Measurements from ENCODE around the gene PHACTR2. TPM values are rescaled to one million over a fixed set of nuclear protein-coding genes. Genes with fewer than 3 reads are reported as not detected.
"Not testable (repeated sequence)": the region's sequence is repeated elsewhere in the genome, so short reads cannot be mapped to it uniquely, and the experiment has no call there.

The PHACTR2 gene
- polyA plus RNA-seq, 1 donor, result 28.1 TPM

DNA sequence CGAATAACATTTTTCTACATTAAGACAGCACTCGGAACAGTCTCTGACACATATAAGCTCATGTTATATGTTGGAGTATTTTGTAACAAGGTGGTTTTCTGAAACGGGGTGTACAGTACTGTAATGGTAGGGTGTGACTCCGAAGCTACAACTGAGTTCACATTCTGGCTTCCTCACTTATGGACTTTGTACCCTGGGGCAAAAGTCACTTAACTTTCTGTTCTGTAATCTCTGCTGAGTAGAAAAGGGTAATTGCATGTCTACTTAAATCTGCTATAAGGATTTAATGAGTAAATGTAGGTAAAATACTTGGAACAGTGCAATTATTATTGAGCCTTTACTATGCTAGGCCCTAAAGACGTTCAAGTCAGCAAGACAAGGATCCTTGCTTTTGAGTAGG is 160.6 kb downstream of the PHACTR2 start:
- DNase-seq, result peak; percentile 90 to 96
- 60% methylated on average over 1 of the region's 5 CpGs for WGBS (ENCODE audit: insufficient coverage, low lambda C conversion rate)
- no peaks in the 10 kb centered on the region for H3K36me3 ChIP-seq (ENCODE audit: control insufficient read depth, insufficient read depth, low read length)
- no peak overlapping the region for H3K4me3 ChIP-seq (ENCODE audit: low read length)
- peaks cover 16% of the 10 kb centered on the region for H3K4me1 ChIP-seq (ENCODE audit: control insufficient read depth, insufficient read depth, low read length)
- H3K27ac ChIP-seq (ENCODE audit: low read length), result peak overlapping the region; percentile 87
- H3K9me3 ChIP-seq (ENCODE audit: control insufficient read depth, low read depth, low read length), result no peaks in the 10 kb centered on the region
- no peaks in the 10 kb centered on the region for H3K27me3 ChIP-seq (ENCODE audit: control insufficient read depth, insufficient read depth, low read length)

DNA sequence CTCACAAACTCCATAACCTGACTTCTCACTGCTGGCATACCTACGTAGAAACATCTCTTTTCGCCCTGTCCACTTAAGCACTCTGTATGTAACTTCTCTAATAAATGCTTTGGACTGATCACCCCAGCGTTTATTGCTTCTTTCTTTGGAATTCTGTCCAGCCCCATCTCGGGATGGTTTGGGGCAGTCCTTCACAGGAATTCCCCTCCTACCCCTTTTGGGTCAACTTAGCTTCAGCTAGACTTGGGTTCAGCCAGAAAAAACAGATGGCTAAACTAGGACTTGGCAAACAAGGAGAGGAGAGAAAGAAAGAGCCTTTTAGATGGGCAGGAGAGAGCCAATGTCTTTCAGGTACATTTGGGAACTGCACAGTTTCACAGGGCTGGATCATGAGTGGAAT is 161.4 kb downstream of the PHACTR2 start:
- Histone ChIP-seq H3K4me1 (ENCODE audit: control insufficient read depth, insufficient read depth, low read length) (peaks cover 19% of the 10 kb centered on the region), H3K27me3 (ENCODE audit: control insufficient read depth, insufficient read depth, low read length) (no peaks in the 10 kb centered on the region), H3K9me3 (ENCODE audit: control insufficient read depth, low read depth, low read length) (no peaks in the 10 kb centered on the region), H3K36me3 (ENCODE audit: control insufficient read depth, insufficient read depth, low read length) (no peaks in the 10 kb centered on the region), H3K27ac (ENCODE audit: low read length) (peak overlapping the region; percentile 87), H3K4me3 (ENCODE audit: low read length) (no peak overlapping the region)
- 37% methylated on average over 2 of the region's 4 CpGs for WGBS (ENCODE audit: insufficient coverage, low lambda C conversion rate)
- DNase-seq, result no peak

DNA sequence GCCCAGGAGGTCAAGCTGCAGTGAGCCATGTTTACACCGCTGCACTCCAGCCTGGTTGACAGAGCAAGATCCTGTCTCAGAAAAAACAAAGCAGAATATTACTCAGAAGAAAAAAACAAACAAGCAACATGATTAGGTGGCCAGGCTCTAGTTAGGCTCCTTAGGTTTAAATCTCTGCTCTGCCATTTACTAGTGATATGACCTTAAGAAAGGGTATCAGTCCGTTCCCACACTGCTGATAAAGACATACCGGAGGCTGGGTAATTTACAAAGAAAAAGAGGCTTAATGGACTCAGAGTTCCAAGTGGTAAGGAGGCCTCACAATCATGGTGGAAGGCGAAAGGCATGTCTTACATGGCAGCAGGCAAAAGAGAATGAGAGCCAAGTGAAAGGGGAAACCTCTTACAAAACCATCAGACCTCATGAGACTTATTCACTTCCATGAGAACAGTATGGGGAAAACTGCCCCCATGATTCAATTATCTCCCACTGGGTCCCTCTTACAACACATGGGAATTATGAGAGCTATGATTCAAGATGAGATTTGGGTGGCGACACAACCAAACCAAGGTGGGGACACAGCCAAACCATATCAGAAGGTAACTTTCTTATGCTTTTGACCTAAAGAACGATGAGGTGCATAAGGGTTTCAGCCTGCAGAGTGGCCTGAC is 163.0 kb downstream of the PHACTR2 start:
- Histone ChIP-seq H3K4me1 (ENCODE audit: control insufficient read depth, insufficient read depth, low read length) (peaks cover 24% of the 10 kb centered on the region), H3K4me3 (ENCODE audit: low read length) (no peak overlapping the region), H3K27ac (ENCODE audit: low read length) (no peak overlapping the region), H3K27me3 (ENCODE audit: control insufficient read depth, insufficient read depth, low read length) (no peaks in the 10 kb centered on the region), H3K9me3 (ENCODE audit: control insufficient read depth, low read depth, low read length) (no peaks in the 10 kb centered on the region), H3K36me3 (ENCODE audit: control insufficient read depth, insufficient read depth, low read length) (peaks cover 10% of the 10 kb centered on the region)
- DNase-seq, result no peak
- 93% methylated on average over 2 of the region's 6 CpGs for WGBS (ENCODE audit: insufficient coverage, low lambda C conversion rate)

DNA sequence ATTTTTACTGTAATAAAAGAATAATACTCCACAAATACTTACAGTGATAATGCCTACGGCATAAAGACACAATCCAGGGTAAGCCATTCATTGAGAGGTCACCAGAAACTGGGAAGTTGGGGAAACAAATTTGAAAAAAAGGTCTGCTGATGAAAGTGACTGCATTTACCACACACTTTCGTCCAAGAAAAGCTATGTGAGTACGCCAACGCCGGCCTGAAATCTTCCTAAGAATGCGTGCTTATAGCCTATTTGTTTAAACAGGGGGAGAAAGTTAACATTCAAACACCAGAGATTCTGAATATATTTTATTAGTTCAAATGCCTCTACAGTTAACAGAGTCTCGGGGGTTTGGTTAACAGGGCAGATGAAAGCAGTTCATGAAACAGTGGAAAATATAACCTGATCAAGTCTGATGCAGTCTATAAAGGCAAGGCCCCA is 164.7 kb downstream of the PHACTR2 start:
- Histone ChIP-seq H3K4me3 (ENCODE audit: low read length) (peak overlapping the region; percentile 85), H3K36me3 (ENCODE audit: control insufficient read depth, insufficient read depth, low read length) (peaks cover 25% of the 10 kb centered on the region), H3K27ac (ENCODE audit: low read length) (peak overlapping the region; percentile 89), H3K27me3 (ENCODE audit: control insufficient read depth, insufficient read depth, low read length) (no peaks in the 10 kb centered on the region), H3K4me1 (ENCODE audit: control insufficient read depth, insufficient read depth, low read length) (peaks cover 24% of the 10 kb centered on the region), H3K9me3 (ENCODE audit: control insufficient read depth, low read depth, low read length) (no peaks in the 10 kb centered on the region)
- DNase-seq, result no peak
- WGBS (ENCODE audit: insufficient coverage, low lambda C conversion rate), result 6% methylated on average over 3 of the region's 7 CpGs

DNA sequence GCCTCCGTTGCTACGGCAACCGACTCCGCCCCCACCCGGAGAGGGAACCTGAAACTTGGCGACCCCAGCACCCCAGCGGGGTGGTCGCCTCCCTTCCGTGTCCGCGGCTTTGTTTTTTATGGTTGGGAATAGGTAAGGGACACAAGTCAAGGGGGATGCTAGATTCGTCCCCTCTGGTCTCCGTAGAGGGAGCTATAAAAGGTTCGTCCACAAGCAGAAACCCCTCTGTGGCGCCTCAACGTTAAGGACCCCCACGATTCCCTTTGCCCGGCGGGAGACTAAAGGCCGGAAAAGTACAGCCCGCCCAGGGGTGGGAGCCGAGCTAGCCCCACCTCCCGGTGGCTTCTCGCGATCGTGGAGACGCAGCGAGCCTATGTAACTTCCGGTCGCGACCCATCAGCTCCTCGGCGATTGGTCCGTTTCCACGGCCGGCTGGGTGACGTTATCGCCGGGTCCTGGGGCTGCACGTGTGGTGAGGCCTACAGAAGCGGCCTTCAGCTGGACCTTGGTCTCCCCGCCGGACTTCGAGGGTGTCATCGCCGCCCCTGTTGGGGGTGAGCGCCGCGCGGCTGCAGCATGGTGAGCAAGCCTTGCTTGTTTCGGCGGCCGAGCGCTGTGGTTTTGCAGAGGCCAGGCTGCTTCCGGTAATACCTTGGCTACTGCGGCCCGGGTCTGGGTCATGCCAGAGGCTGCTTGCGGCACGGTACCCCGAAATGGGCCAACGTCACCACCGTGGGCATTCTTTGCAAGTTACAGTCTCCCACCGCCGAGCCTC is 165.3 kb downstream of the PHACTR2 start, which contains the start of gene LTV1:
TSS of gene LTV1 (plus strand) at position 437 of the 775 bp plus-strand sequence. CDS start at position 577, 140 bp downstream.
- Histone ChIP-seq H3K4me3 (ENCODE audit: low read length) (peak within 1 kb of the TSS; percentile 85), H3K27me3 (ENCODE audit: control insufficient read depth, insufficient read depth, low read length) (no peaks in the 10 kb centered on the region), H3K4me1 (ENCODE audit: control insufficient read depth, insufficient read depth, low read length) (peaks cover 20% of the 10 kb centered on the region), H3K27ac (ENCODE audit: low read length) (peak within 1 kb of the TSS; percentile 89), H3K36me3 (ENCODE audit: control insufficient read depth, insufficient read depth, low read length) (peaks cover 27% of the 10 kb centered on the region), H3K9me3 (ENCODE audit: control insufficient read depth, low read depth, low read length) (no peaks in the 10 kb centered on the region)
- no CpG with 5 or more reads among the region's 64 CpGs for WGBS (ENCODE audit: insufficient coverage, low lambda C conversion rate)
- DNase-seq, result peak; percentile 97 to 98

DNA sequence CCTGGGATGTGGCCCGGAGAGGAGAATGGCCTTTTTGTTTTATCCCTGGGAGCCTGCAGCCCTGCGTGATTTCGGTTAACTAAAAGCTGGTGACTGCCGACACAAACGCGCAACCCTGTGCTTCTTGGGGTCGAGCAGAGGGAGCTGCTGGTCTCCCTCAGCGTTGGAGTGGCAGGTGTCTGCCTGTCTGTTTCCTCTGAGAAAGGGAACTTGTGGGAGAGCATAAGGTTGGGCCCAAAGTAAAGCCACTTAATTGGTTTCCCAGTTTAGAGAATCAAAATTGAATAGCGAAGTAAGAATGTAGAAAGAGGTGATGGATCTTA is 165.9 kb downstream of the PHACTR2 start:
- Histone ChIP-seq H3K27me3 (ENCODE audit: control insufficient read depth, insufficient read depth, low read length) (no peaks in the 10 kb centered on the region), H3K9me3 (ENCODE audit: control insufficient read depth, low read depth, low read length) (no peaks in the 10 kb centered on the region), H3K4me3 (ENCODE audit: low read length) (peak overlapping the region; percentile 85), H3K36me3 (ENCODE audit: control insufficient read depth, insufficient read depth, low read length) (peaks cover 32% of the 10 kb centered on the region), H3K27ac (ENCODE audit: low read length) (peak overlapping the region; percentile 89), H3K4me1 (ENCODE audit: control insufficient read depth, insufficient read depth, low read length) (peaks cover 17% of the 10 kb centered on the region)
- peak in 1 of 2 donors; percentile 14 for DNase-seq
- 0% methylated on average over 1 of the region's 9 CpGs for WGBS (ENCODE audit: insufficient coverage, low lambda C conversion rate)

DNA sequence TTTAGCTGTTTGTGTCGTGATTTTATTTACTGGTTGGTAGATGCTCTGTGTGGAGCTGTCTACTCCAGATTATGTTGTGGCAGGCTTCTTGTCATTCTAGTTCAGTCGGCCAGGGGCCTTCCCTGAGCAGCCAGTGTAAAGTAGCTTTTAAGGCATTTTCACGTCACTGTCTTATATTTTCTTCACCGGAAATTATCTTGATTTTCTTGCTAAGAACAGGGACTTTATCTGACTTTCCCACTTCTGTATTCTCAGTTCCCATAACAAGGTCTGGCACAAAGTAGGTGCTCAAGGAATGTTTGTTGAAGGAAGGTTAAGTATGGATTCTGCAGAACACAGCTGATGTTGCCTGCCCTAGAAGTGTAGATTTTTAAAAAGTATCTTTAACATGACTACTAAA is 166.2 kb downstream of the PHACTR2 start:
- H3K36me3 ChIP-seq (ENCODE audit: control insufficient read depth, insufficient read depth, low read length), result peaks cover 36% of the 10 kb centered on the region
- no peaks in the 10 kb centered on the region for H3K27me3 ChIP-seq (ENCODE audit: control insufficient read depth, insufficient read depth, low read length)
- H3K27ac ChIP-seq (ENCODE audit: low read length), result peak overlapping the region; percentile 89
- DNase-seq, result no peak
- no peaks in the 10 kb centered on the region for H3K9me3 ChIP-seq (ENCODE audit: control insufficient read depth, low read depth, low read length)
- peaks cover 14% of the 10 kb centered on the region for H3K4me1 ChIP-seq (ENCODE audit: control insufficient read depth, insufficient read depth, low read length)
- no CpG with 5 or more reads among the region's 4 CpGs for WGBS (ENCODE audit: insufficient coverage, low lambda C conversion rate)
- H3K4me3 ChIP-seq (ENCODE audit: low read length), result peak overlapping the region; percentile 85

DNA sequence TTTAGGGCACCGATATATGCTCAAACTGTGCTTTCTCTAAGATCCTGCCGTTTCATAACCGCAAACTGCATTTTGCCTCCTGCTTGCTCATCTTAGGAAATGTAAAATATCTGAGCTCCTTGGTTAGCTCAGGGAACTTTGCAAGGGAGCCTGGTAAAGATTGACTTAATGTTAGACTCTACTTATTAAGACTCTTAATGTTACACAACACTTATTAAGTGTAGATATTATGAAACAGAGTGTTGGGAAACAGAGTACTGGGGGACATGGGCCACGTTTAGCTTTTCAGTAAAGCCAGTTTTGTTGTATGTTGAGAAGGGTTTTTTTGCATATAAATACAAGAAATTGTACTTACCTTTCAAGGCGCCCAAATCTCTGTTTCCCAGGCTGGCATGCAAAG is 167.3 kb downstream of the PHACTR2 start:
- DNase-seq, result no peak
- Histone ChIP-seq H3K9me3 (ENCODE audit: control insufficient read depth, low read depth, low read length) (no peaks in the 10 kb centered on the region), H3K36me3 (ENCODE audit: control insufficient read depth, insufficient read depth, low read length) (peaks cover 45% of the 10 kb centered on the region), H3K4me3 (ENCODE audit: low read length) (no peak overlapping the region), H3K27me3 (ENCODE audit: control insufficient read depth, insufficient read depth, low read length) (no peaks in the 10 kb centered on the region), H3K27ac (ENCODE audit: low read length) (no peak overlapping the region), H3K4me1 (ENCODE audit: control insufficient read depth, insufficient read depth, low read length) (peaks cover 8% of the 10 kb centered on the region)
- WGBS (ENCODE audit: insufficient coverage, low lambda C conversion rate), result no CpG with 5 or more reads among the region's 5 CpGs

DNA sequence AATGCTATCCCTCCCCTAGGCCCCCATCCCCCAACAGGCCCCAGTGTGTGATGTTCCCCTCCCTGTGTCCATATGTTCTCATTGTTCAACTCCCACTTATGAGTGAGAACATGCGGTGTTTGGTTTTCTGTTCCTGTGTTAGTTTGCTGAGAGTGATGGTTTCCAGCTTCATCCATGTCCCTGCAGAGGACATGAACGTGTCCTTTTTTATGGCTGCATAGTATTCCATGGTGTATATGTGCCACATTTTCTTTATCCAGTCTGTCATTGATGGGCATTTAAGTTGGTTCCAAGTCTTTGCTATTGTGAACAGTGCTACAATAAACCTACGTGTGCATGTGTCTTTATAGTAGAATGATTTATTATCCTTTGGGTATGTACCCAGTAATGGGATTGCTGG is 173.9 kb downstream of the PHACTR2 start:
- H3K9me3 ChIP-seq (ENCODE audit: control insufficient read depth, low read depth, low read length); DNase-seq; H3K4me1 ChIP-seq (ENCODE audit: control insufficient read depth, insufficient read depth, low read length); H3K27me3 ChIP-seq (ENCODE audit: control insufficient read depth, insufficient read depth, low read length); H3K27ac ChIP-seq (ENCODE audit: low read length); H3K4me3 ChIP-seq (ENCODE audit: low read length): not testable (repeated sequence)
- no CpG with 5 or more reads among the region's 3 CpGs for WGBS (ENCODE audit: insufficient coverage, low lambda C conversion rate)
- peaks cover 57% of the 10 kb centered on the region for H3K36me3 ChIP-seq (ENCODE audit: control insufficient read depth, insufficient read depth, low read length)

DNA sequence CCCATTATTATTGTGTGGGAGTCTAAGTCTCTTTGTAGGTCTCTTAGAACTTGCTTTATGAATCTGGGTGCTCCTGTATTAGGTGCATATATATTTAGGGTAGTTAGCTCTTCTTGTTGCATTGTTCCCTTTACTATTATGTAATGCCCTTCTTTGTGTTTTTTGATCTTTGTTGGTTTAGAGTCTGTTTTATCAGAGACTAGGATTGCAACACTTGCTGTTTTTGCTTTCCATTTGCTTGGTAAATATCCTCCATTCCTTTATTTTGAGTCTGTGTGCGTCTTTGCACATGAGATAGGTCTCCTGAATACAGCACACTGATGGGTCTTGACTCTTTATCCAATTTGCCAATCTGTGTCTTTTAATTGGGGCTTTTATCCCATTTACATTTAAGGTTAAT is 177.3 kb downstream of the PHACTR2 start:
- H3K36me3 ChIP-seq (ENCODE audit: control insufficient read depth, insufficient read depth, low read length), result peaks cover 59% of the 10 kb centered on the region
- H3K9me3 ChIP-seq (ENCODE audit: control insufficient read depth, low read depth, low read length); H3K4me1 ChIP-seq (ENCODE audit: control insufficient read depth, insufficient read depth, low read length); H3K4me3 ChIP-seq (ENCODE audit: low read length); H3K27me3 ChIP-seq (ENCODE audit: control insufficient read depth, insufficient read depth, low read length); DNase-seq; H3K27ac ChIP-seq (ENCODE audit: low read length): not testable (repeated sequence)
- WGBS (ENCODE audit: insufficient coverage, low lambda C conversion rate), result no CpG with 5 or more reads among the region's 1 CpG

All from large intestine (tissue), 3 donors.